ENCODE results near the gene TADA3.

The TADA3 gene

GRCh38 chr3:9831253-9831652 is 39.0 kb upstream of the TADA3 start:
- TF ChIP-seq, protein P1, sequence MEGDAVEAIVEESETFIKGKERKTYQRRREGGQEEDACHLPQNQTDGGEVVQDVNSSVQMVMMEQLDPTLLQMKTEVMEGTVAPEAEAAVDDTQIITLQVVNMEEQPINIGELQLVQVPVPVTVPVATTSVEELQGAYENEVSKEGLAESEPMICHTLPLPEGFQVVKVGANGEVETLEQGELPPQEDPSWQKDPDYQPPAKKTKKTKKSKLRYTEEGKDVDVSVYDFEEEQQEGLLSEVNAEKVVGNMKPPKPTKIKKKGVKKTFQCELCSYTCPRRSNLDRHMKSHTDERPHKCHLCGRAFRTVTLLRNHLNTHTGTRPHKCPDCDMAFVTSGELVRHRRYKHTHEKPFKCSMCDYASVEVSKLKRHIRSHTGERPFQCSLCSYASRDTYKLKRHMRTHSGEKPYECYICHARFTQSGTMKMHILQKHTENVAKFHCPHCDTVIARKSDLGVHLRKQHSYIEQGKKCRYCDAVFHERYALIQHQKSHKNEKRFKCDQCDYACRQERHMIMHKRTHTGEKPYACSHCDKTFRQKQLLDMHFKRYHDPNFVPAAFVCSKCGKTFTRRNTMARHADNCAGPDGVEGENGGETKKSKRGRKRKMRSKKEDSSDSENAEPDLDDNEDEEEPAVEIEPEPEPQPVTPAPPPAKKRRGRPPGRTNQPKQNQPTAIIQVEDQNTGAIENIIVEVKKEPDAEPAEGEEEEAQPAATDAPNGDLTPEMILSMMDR (IDR thresholded peaks at IDR 0.05), result no peak
- no peak for DNase-seq (ENCODE audit: low spot score)
- no peak overlapping the region for H3K4me3 ChIP-seq
- H3K27ac ChIP-seq, result no peak overlapping the region

GRCh38 chr3:9828801-9829755 is 36.8 kb upstream of the TADA3 start:
- Histone ChIP-seq H3K27ac (no peak overlapping the region), H3K4me3 (no peak overlapping the region)
- TF ChIP-seq, protein P1 (IDR thresholded peaks at IDR 0.05), result no peak
- no peak for DNase-seq (ENCODE audit: low spot score)

GRCh38 chr3:9826815-9827573 is 34.7 kb upstream of the TADA3 start:
- Histone ChIP-seq H3K4me3 (no peak overlapping the region), H3K27ac (no peak overlapping the region)
- no peak for DNase-seq (ENCODE audit: low spot score)
- TF ChIP-seq, protein P1 (IDR thresholded peaks at IDR 0.05), result no peak

DNA sequence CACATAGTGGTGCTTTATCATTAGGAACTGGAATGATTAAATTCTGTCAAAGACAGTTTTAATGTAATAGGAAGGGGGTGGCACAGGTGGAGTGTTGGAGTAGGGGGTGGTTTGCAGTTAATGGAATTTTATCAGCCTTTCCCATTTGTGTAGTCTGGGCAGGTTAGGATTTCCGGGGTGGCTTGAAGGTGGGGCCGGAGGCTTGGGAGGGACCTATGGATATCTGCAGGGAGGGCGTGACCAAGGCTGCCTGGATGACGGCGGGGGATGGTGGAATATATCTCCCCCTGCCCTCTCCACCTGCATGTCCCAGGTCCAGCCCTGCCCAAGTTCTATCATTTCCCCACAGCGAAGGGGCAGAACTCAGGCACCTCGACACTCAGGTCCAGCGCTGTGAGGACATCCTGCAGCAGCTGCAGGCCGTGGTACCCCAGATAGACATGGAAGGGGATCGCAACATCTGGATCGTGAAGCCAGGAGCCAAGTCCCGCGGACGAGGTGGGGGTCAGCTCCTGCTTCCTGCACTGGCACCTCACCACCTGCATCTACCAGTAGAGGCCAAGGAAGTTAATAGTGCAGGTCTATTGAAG is 33.3 kb upstream of the TADA3 start:
- TF ChIP-seq, protein P1 (IDR thresholded peaks at IDR 0.05), result no peak
- H3K27ac ChIP-seq, result no peak overlapping the region
- H3K4me3 ChIP-seq, result no peak overlapping the region
- DNase-seq (ENCODE audit: low spot score), result no peak

- TF ChIP-seq, protein P1 (IDR thresholded peaks at IDR 0.05), result no peak
- no peak overlapping the region for H3K27ac ChIP-seq
- no peak for DNase-seq (ENCODE audit: low spot score)
- no peak overlapping the region for H3K4me3 ChIP-seq
These were observed 28.7 kb upstream of the TADA3 start for GRCh38 chr3:9820946-9821345.

- DNase-seq (ENCODE audit: low spot score), result no peak
- Histone ChIP-seq H3K4me3 (no peak overlapping the region), H3K27ac (no peak overlapping the region)
- TF ChIP-seq, protein P1 (IDR thresholded peaks at IDR 0.05), result no peak
These were observed 28.3 kb upstream of the TADA3 start for GRCh38 chr3:9820543-9820942.

Measured in coronary artery (tissue), 2 donors.